GM12878 (cell line): ENCODE data around the gene STK11. TPM values are rescaled to one million over a fixed set of nuclear protein-coding genes. Genes with fewer than 3 reads are reported as not detected.

Source experiments
- BHLHE40 ChIP-seq, 2 experiments: fragments of 450-650 bp in 1 of 2; IDR thresholded peaks; 2 replicates each; pipeline ENCODE4 v1.6.1; 2011 to 2017; ENCODE audit warnings: low read depth in 2 of 2, borderline replicate concordance in 1 of 2, improper control_type of control experiment in 1 of 2, low read length in 1 of 2, mild to moderate bottlenecking in 1 of 2
- CEBPZ ChIP-seq: fragments of 150-350 bp; IDR thresholded peaks from 2 replicates; pipeline ENCODE4 v1.6.1; 2016; ENCODE audit warnings: low read depth, low read length
- CREM ChIP-seq: IDR thresholded peaks from 2 replicates; pipeline ENCODE4 v1.6.1; 2014; ENCODE audit warnings: antibody characterized with exemption, low read depth
- FOXK2 ChIP-seq: fragments of 450-650 bp; IDR thresholded peaks from 2 replicates; pipeline ENCODE4 v1.6.1; 2017; ENCODE audit warnings: mild to moderate bottlenecking, moderate library complexity
- GABPA ChIP-seq: IDR thresholded peaks from 2 replicates; pipeline ENCODE4 v1.6.1; 2014; ENCODE audit warnings: antibody characterized with exemption, low read depth, mild to moderate bottlenecking, inconsistent platforms
- HDAC2 ChIP-seq: fragments of 200-600 bp; sonication (generic); IDR thresholded peaks from 2 replicates; pipeline ENCODE4 v1.6.1; 2017
- IRF3 ChIP-seq: fragments of 450-650 bp; IDR thresholded peaks from 2 replicates; pipeline ENCODE4 v1.6.1; 2014; ENCODE audit warnings: mild to moderate bottlenecking
- KAT2A ChIP-seq: conservative IDR thresholded peaks from 2 replicates; pipeline ENCODE4 v1.6.1; 2011; ENCODE audit warnings: low read depth, low read length; ENCODE audit not compliant: control insufficient read depth
- LARP7 ChIP-seq: fragments of 450-650 bp; IDR thresholded peaks from 2 replicates; pipeline ENCODE4 v1.6.1; 2017; ENCODE audit warnings: mild to moderate bottlenecking
- MEF2A ChIP-seq: IDR thresholded peaks from 2 replicates; pipeline ENCODE4 v1.6.1; 2011; ENCODE audit warnings: low read depth, mild to moderate bottlenecking, low read length, moderate library complexity; ENCODE audit not compliant: insufficient read depth
- MTA3 ChIP-seq: IDR thresholded peaks from 2 replicates; pipeline ENCODE4 v1.6.1; 2012; ENCODE audit warnings: low read length, inconsistent platforms, borderline replicate concordance
- MYB ChIP-seq: fragments of 150-350 bp; IDR thresholded peaks from 2 replicates; pipeline ENCODE4 v1.6.1; 2014; ENCODE audit warnings: mild to moderate bottlenecking, low read depth, low read length, borderline replicate concordance
- NFYA ChIP-seq: IDR thresholded peaks from 2 replicates; pipeline ENCODE4 v1.6.1; 2011; ENCODE audit warnings: low read depth, mild to moderate bottlenecking, low read length, improper control_type of control experiment, borderline replicate concordance
- NFYB ChIP-seq: IDR thresholded peaks from 2 replicates; pipeline ENCODE4 v1.6.1; 2011; ENCODE audit warnings: low read depth, mild to moderate bottlenecking, low read length, improper control_type of control experiment, moderate library complexity; ENCODE audit not compliant: insufficient read depth
- PAX5 ChIP-seq: IDR thresholded peaks from 2 replicates; pipeline ENCODE4 v1.6.1; 2011; ENCODE audit warnings: low read depth, low read length, borderline replicate concordance
- RELB ChIP-seq: fragments of 450-650 bp; IDR thresholded peaks from 2 replicates; pipeline ENCODE4 v1.6.1; 2017; ENCODE audit warnings: low read depth, mild to moderate bottlenecking, moderate library complexity
- SIN3A ChIP-seq: IDR thresholded peaks from 2 replicates; pipeline ENCODE4 v1.6.1; 2012; ENCODE audit warnings: low read depth, low read length, improper control_type of control experiment
- SMARCA5 ChIP-seq: fragments of 450-650 bp; IDR thresholded peaks from 2 replicates; pipeline ENCODE4 v1.6.1; 2017; ENCODE audit warnings: mild to moderate bottlenecking
- SREBF2 ChIP-seq: IDR thresholded peaks from 2 replicates; pipeline ENCODE4 v1.6.1; 2012; ENCODE audit warnings: mild to moderate bottlenecking, low read length
- SRF ChIP-seq, 2 experiments: IDR thresholded peaks; 2 replicates each; pipeline ENCODE4 v1.6.1; 2011; ENCODE audit warnings: low read depth in 2 of 2, low read length in 2 of 2, mild to moderate bottlenecking in 1 of 2, moderate library complexity in 1 of 2
- SUPT20H ChIP-seq: IDR thresholded peaks from 2 replicates; pipeline ENCODE4 v1.6.1; 2011; ENCODE audit warnings: low read depth, mild to moderate bottlenecking, low read length, moderate library complexity, borderline replicate concordance; ENCODE audit not compliant: control insufficient read depth
- TARDBP ChIP-seq: IDR thresholded peaks from 2 replicates; pipeline ENCODE4 v1.6.1; 2016; ENCODE audit warnings: borderline replicate concordance
- WRNIP1 ChIP-seq: IDR thresholded peaks from 2 replicates; pipeline ENCODE4 v1.6.1; 2011; ENCODE audit warnings: low read depth, low read length, improper control_type of control experiment, borderline replicate concordance
- ZBED1 ChIP-seq: IDR thresholded peaks from 2 replicates; pipeline ENCODE4 v1.6.1; 2016; ENCODE audit warnings: borderline replicate concordance
- polyA plus RNA-seq, 11 experiments: library from polyadenylated mRNA; depleted of rRNA in 4 of 11; unstranded in 6 of 11; stranded (reverse) in 5 of 11; fragments of >200 nt; fragmentation: Nextera tagmentation in 4 of 11; fragmentation: Illumina TruSeq in 1 of 11; extraction: Ambion mirVana in 4 of 11; extraction: Trizol in 1 of 11; gene quantifications; 1 replicate in 1 of 11; 2 replicates in 10 of 11; pipeline versions ENCODE4 v1.2.1 to v1.2.3, GENCODE V29; 2011 to 2016; ENCODE audit warnings: inconsistent platforms in 2 of 11, missing spikeins in 2 of 11, low read depth in 1 of 11
- total RNA-seq, 4 experiments: library from RNA; depleted of rRNA in 3 of 4; stranded (reverse); fragments of >200 nt in 3 of 4; fragmentation: Illumina TruSeq in 1 of 4; extraction: Trizol in 1 of 4; gene quantifications; 2 replicates each; pipeline versions ENCODE4 v1.2.1 to v1.2.3, GENCODE V29; 2013 to 2021
- TF ChIP-seq, protein P1 (sequence below): IDR thresholded peaks from 2 replicates; pipeline ENCODE4 v1.6.1; 2011; ENCODE audit warnings: mild to moderate bottlenecking, low read depth, low read length, moderate library complexity; ENCODE audit not compliant: insufficient replicate concordance

Gene STK11
- total and polyA plus RNA-seq, 10 of the 15 experiments (the other 5 are each of a cell fraction or from before 2014, with no cell fraction given) = 0.33 to 71.0 (median 23.8) TPM

DNA sequence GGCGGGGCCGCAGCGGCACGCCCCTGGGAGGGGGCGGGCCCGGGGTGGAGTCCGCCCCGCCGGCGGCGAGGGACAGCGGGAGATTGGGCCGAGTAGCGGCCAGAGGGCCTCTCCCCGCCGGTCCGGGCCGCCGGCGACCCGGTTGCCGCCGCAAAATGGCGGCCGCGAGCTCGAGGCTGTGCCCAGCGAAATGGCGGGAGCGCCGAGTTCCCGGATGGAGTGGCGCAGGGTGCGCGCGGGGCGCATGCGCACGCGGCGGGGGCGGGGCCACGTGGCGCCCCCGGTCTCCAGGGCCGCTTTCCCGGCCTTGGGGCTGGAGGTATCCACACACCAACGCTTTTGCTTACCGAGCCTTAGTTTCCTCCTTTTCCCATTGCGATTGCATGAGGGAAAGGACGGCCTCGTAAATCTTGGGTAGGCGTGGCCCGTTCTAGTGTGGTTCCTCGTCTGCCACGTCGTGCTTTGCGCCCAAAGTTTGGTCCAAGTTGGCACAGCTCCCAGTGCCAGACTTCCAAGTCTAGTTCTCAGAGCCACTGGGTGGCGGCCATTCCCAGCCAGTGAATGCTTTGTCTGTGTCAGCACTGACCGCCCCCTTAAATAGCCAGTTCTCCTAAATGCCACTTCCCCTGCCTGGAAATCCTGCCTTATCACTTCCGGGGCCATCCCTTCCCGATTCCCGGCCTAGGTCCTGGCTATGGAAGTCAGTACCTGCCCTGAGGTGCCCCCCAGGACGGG is 64.1 kb downstream of the STK11 start (continued):
- no peak for TF ChIP-seq WRNIP1
- TF ChIP-seq IRF3 = no peak
- peak; percentile 10; the same call in 1 of the 2 replicates for TF ChIP-seq CREM
- TF ChIP-seq SIN3A = no peak
- no peak for TF ChIP-seq PAX5
- no peak for TF ChIP-seq MEF2A
- TF ChIP-seq, protein P1, sequence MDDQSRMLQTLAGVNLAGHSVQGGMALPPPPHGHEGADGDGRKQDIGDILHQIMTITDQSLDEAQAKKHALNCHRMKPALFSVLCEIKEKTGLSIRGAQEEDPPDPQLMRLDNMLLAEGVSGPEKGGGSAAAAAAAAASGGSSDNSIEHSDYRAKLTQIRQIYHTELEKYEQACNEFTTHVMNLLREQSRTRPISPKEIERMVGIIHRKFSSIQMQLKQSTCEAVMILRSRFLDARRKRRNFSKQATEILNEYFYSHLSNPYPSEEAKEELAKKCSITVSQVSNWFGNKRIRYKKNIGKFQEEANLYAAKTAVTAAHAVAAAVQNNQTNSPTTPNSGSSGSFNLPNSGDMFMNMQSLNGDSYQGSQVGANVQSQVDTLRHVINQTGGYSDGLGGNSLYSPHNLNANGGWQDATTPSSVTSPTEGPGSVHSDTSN = no peak
- no peak for TF ChIP-seq ZBED1
- TF ChIP-seq NFYB = no peak
- peak in 1 of 2 experiments; percentile 47; a peak in 1 of 4 replicates for TF ChIP-seq BHLHE40 (IDR thresholded peaks at IDR 0.05; ENCODE audit: borderline replicate concordance in 1 of 2, low read depth in 2 of 2, low read length in 1 of 2)
- TF ChIP-seq RELB = no peak; the same call in 1 of the 2 replicates
- TF ChIP-seq GABPA = no peak
- no peak for TF ChIP-seq FOXK2
- no peak for TF ChIP-seq HDAC2
- TF ChIP-seq CEBPZ = no peak
- TF ChIP-seq MTA3 = no peak
- no peak for TF ChIP-seq SUPT20H
- no peak for TF ChIP-seq NFYA
- TF ChIP-seq SREBF2 = no peak
- TF ChIP-seq KAT2A = no peak
- TF ChIP-seq TARDBP = no peak
- peak; percentile 94 for TF ChIP-seq SMARCA5
- no peak for TF ChIP-seq SRF (IDR thresholded peaks at IDR 0.05; ENCODE audit: low read depth in 2 of 2, low read length in 2 of 2)
- peak; percentile 98 for TF ChIP-seq LARP7
- TF ChIP-seq MYB = no peak
